ENCODE data around the gene FKBP3.

DNA sequence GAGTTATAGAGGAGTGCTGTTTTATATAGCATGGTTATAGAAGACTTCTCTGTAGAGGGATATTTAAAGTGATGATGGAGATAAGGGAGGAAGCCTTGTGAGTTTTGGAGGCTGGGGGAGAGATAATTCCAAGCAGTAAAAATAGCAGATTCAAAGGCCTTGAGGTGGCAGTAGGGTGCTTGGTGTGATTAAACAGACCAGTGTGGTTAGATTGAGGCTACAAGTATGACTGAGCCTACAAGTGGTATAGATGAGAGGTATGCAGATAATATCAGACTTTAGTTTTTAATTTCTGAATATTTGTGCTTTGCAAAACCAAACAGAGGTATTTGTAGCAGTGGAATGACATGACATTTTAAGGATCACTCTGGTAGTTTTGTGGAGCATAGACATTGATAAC is 21.8 kb upstream of the FKBP3 start:
- TF ChIP-seq TAF1 (IDR thresholded peaks at IDR 0.05; ENCODE audit: low read depth, low read length): no peak
- TF ChIP-seq, protein P1, sequence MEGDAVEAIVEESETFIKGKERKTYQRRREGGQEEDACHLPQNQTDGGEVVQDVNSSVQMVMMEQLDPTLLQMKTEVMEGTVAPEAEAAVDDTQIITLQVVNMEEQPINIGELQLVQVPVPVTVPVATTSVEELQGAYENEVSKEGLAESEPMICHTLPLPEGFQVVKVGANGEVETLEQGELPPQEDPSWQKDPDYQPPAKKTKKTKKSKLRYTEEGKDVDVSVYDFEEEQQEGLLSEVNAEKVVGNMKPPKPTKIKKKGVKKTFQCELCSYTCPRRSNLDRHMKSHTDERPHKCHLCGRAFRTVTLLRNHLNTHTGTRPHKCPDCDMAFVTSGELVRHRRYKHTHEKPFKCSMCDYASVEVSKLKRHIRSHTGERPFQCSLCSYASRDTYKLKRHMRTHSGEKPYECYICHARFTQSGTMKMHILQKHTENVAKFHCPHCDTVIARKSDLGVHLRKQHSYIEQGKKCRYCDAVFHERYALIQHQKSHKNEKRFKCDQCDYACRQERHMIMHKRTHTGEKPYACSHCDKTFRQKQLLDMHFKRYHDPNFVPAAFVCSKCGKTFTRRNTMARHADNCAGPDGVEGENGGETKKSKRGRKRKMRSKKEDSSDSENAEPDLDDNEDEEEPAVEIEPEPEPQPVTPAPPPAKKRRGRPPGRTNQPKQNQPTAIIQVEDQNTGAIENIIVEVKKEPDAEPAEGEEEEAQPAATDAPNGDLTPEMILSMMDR (IDR thresholded peaks at IDR 0.05; ENCODE audit: control extremely low read depth in 1 of 3, insufficient read depth in 1 of 3, low read depth in 1 of 3, low read length in 3 of 3): no peak
- TF ChIP-seq SUZ12 (IDR thresholded peaks at IDR 0.05; ENCODE audit: low read length): no peak
- no peak for TF ChIP-seq HDAC2 (IDR thresholded peaks at IDR 0.05; ENCODE audit: borderline replicate concordance in 1 of 2, low read depth in 2 of 2, low read length in 2 of 2)
- TF ChIP-seq SP2 (IDR thresholded peaks at IDR 0.05; ENCODE audit: low read length): no peak
- no peak for TF ChIP-seq TCF12 (IDR thresholded peaks at IDR 0.05; ENCODE audit: low read depth, low read length)
- no peak for TF ChIP-seq TBP (IDR thresholded peaks at IDR 0.05; ENCODE audit: low read depth, low read length)
- no peak for TF ChIP-seq EP300 (IDR thresholded peaks at IDR 0.05; ENCODE audit: borderline replicate concordance in 1 of 2, low read depth in 2 of 2, low read length in 2 of 2)

All from H1 (cell line).